WTC11 (cell line): ENCODE results near the gene PRKCQ. TPM values are rescaled to one million over a fixed set of nuclear protein-coding genes. Genes with fewer than 3 reads are reported as not detected.

Experiments used
- ATAC-seq: fragments of 200-7000 bp; cut with Tn5 transposase; 2 replicates; pipeline ENCODE4 v1.10.0; 2021; ENCODE audit warnings: mild to moderate bottlenecking, moderate library complexity
- CTCF ChIA-PET: fragments of 300-600 bp; sonication (Branson Sonifier 250); formaldehyde crosslinking; loops from one replicate; lab custom pipeline; 2021; ENCODE audit warnings: antibody characterized with exemption; lab: Charles Lee
- POLR2A ChIA-PET: fragments of 350-600 bp; sonication (Branson Sonifier 250); formaldehyde crosslinking; loops from one replicate; lab custom pipeline; 2021; ENCODE audit warnings: antibody characterized with exemption; lab: Charles Lee
- DNase-seq: peaks from one replicate; pipeline ENCODE4 v3.0.0; 2021; ENCODE audit warnings: low spot score
- H3K27ac Mint-ChIP-seq: 2 replicates; pipeline ENCODE4 v1.8.0; 2021; ENCODE audit warnings: mixed read lengths
- H3K27me3 Mint-ChIP-seq: 2 replicates; pipeline ENCODE4 v1.8.0; 2021; ENCODE audit warnings: low read depth, mild to moderate bottlenecking, moderate library complexity, mixed read lengths
- H3K36me3 Mint-ChIP-seq: 2 replicates; pipeline ENCODE4 v1.8.0; 2021; ENCODE audit warnings: mixed read lengths
- H3K4me1 Mint-ChIP-seq: 2 replicates; pipeline ENCODE4 v1.8.0; 2022; ENCODE audit warnings: mixed read lengths
- H3K4me3 Mint-ChIP-seq: 2 replicates; pipeline ENCODE4 v1.8.0; 2021; ENCODE audit warnings: mild to moderate bottlenecking, moderate library complexity, mixed read lengths
- H3K9me3 Mint-ChIP-seq: 2 replicates; pipeline ENCODE4 v1.8.0; 2021; ENCODE audit warnings: mixed read lengths
- AFF4 ChIP-seq: sonication (generic); formaldehyde crosslinking; IDR thresholded peaks from 2 replicates; pipeline ENCODE4 v1.8.1; 2023; ENCODE audit warnings: mild to moderate bottlenecking, missing genetic modification reagents, borderline replicate concordance
- E2F4 ChIP-seq: sonication (generic); formaldehyde crosslinking; IDR thresholded peaks from 2 replicates; pipeline ENCODE4 v1.8.1; 2022; ENCODE audit warnings: low read depth, mild to moderate bottlenecking, moderate library complexity, missing genetic modification reagents, borderline replicate concordance
- EMX1 ChIP-seq: fragments of 250-450 bp; sonication (Bioruptor Pico); IDR thresholded peaks from 2 replicates; pipeline ENCODE4 v1.8.0; 2021; ENCODE audit warnings: mild to moderate bottlenecking
- ERG ChIP-seq: fragments of 250-450 bp; sonication (Bioruptor Pico); IDR thresholded peaks from 2 replicates; pipeline ENCODE4 v1.8.0; 2021; ENCODE audit warnings: mild to moderate bottlenecking
- FOXJ3 ChIP-seq: sonication (generic); formaldehyde crosslinking; IDR thresholded peaks from 2 replicates; pipeline ENCODE4 v1.9.0; 2021; ENCODE audit warnings: missing genetic modification reagents, mild to moderate bottlenecking, borderline replicate concordance
- GABPB1 ChIP-seq: sonication (generic); formaldehyde crosslinking; IDR thresholded peaks from 2 replicates; pipeline ENCODE4 v1.8.1; 2023; ENCODE audit warnings: mild to moderate bottlenecking, missing genetic modification reagents
- IRF1 ChIP-seq: sonication (generic); formaldehyde crosslinking; IDR thresholded peaks from 2 replicates; pipeline ENCODE4 v1.8.0; 2023; ENCODE audit warnings: missing genetic modification reagents
- MLX ChIP-seq: sonication (generic); formaldehyde crosslinking; IDR thresholded peaks from 2 replicates; pipeline ENCODE4 v1.8.1; 2023; ENCODE audit warnings: mild to moderate bottlenecking, missing genetic modification reagents, moderate library complexity
- NFATC4 ChIP-seq: fragments of 250-450 bp; sonication (Bioruptor Pico); IDR thresholded peaks from 2 replicates; pipeline ENCODE4 v1.9.0; 2021; ENCODE audit warnings: mild to moderate bottlenecking
- NR3C1 ChIP-seq: sonication (generic); formaldehyde crosslinking; conservative IDR thresholded peaks from 2 replicates; pipeline ENCODE4 v1.8.1; 2023; ENCODE audit warnings: low read depth, mild to moderate bottlenecking, missing genetic modification reagents
- RORB ChIP-seq: fragments of 250-450 bp; sonication (Bioruptor Pico); IDR thresholded peaks from 2 replicates; pipeline ENCODE4 v1.9.0; 2021; ENCODE audit warnings: mild to moderate bottlenecking
- TCF7 ChIP-seq: sonication (generic); formaldehyde crosslinking; IDR thresholded peaks from 2 replicates; pipeline ENCODE4 v1.8.0; 2022; ENCODE audit warnings: mild to moderate bottlenecking, low read depth, missing genetic modification reagents, moderate library complexity
- TEAD1 ChIP-seq: sonication (generic); formaldehyde crosslinking; IDR thresholded peaks from 2 replicates; pipeline ENCODE4 v1.8.0; 2022; ENCODE audit warnings: mild to moderate bottlenecking, missing genetic modification reagents
- TEAD4 ChIP-seq: sonication (generic); formaldehyde crosslinking; IDR thresholded peaks from 2 replicates; pipeline ENCODE4 v1.8.0; 2022; ENCODE audit warnings: mild to moderate bottlenecking, missing genetic modification reagents
- USF2 ChIP-seq: sonication (generic); formaldehyde crosslinking; IDR thresholded peaks from 2 replicates; pipeline ENCODE4 v1.8.1; 2023; ENCODE audit warnings: mild to moderate bottlenecking, missing genetic modification reagents, moderate library complexity
- ZBTB21 ChIP-seq: sonication (generic); formaldehyde crosslinking; IDR thresholded peaks from 2 replicates; pipeline ENCODE4 v1.8.1; 2023; ENCODE audit warnings: mild to moderate bottlenecking, missing genetic modification reagents, borderline replicate concordance
- ZMAT4 ChIP-seq: fragments of 250-450 bp; sonication (Bioruptor Pico); IDR thresholded peaks from 2 replicates; pipeline ENCODE4 v1.9.0; 2021; ENCODE audit warnings: mild to moderate bottlenecking
- ZNF232 ChIP-seq: sonication (generic); formaldehyde crosslinking; IDR thresholded peaks from 2 replicates; pipeline ENCODE4 v1.8.0; 2022; ENCODE audit warnings: mild to moderate bottlenecking, missing genetic modification reagents
- ZNF263 ChIP-seq: sonication (generic); formaldehyde crosslinking; IDR thresholded peaks from 2 replicates; pipeline ENCODE4 v1.8.1; 2022; ENCODE audit warnings: low read depth, mild to moderate bottlenecking, moderate library complexity, missing genetic modification reagents
- ZNF396 ChIP-seq: fragments of 250-450 bp; sonication (Bioruptor Pico); IDR thresholded peaks from 2 replicates; pipeline ENCODE4 v1.8.0; 2021; ENCODE audit warnings: mild to moderate bottlenecking, moderate library complexity, borderline replicate concordance
- ZNF671 ChIP-seq: fragments of 250-450 bp; sonication (Bioruptor Pico); IDR thresholded peaks from 2 replicates; pipeline ENCODE4 v1.8.0; 2021; ENCODE audit warnings: mild to moderate bottlenecking
- total RNA-seq: library from RNA; stranded (reverse); gene quantifications from 3 replicates; pipeline ENCODE4 v1.2.3, GENCODE V29; 2021

The PRKCQ gene
- total RNA-seq, 1 experiment from 2014 or later, result 8.7 TPM

GRCh38 chr10:6514180-6514579, 65.9 kb downstream of the PRKCQ start:
- ChIA-PET POLR2A (no interaction called here), CTCF (no interaction called here)
- ATAC-seq, result no peak
- no peak for TF ChIP-seq ERG (CRISPR knock-in tag)
- TF ChIP-seq FOXJ3 (CRISPR knock-in tag), result no peak
- TF ChIP-seq NFATC4, result no peak
- no peak for TF ChIP-seq ZNF396 (CRISPR knock-in tag)
- TF ChIP-seq EMX1, result no peak
- no peak for TF ChIP-seq TEAD4 (CRISPR knock-in tag)
- no peak for TF ChIP-seq E2F4 (CRISPR knock-in tag)
- no peak for TF ChIP-seq ZBTB21 (CRISPR knock-in tag)
- no peaks in the 10 kb centered on the region for H3K27me3 Mint-ChIP-seq
- H3K4me1 Mint-ChIP-seq, result peaks cover 15% of the 10 kb centered on the region
- no peak for DNase-seq
- peaks cover 19% of the 10 kb centered on the region for H3K36me3 Mint-ChIP-seq
- peaks cover 16% of the 10 kb centered on the region for H3K9me3 Mint-ChIP-seq
- no peak overlapping the region for H3K4me3 Mint-ChIP-seq
- H3K27ac Mint-ChIP-seq, result no peak overlapping the region

GRCh38 chr10:6513476-6513875, 66.6 kb downstream of the PRKCQ start:
- ATAC-seq (no peak), DNase-seq (no peak)
- Mint-ChIP-seq H3K4me3 (no peak overlapping the region), H3K9me3 (peaks cover 16% of the 10 kb centered on the region), H3K36me3 (peaks cover 19% of the 10 kb centered on the region), H3K27ac (no peak overlapping the region), H3K27me3 (no peaks in the 10 kb centered on the region), H3K4me1 (peaks cover 15% of the 10 kb centered on the region)
- ChIA-PET POLR2A (no interaction called here), CTCF (no interaction called here)
- TF ChIP-seq GABPB1 (no peak), AFF4 (CRISPR knock-in tag) (no peak), IRF1 (CRISPR knock-in tag) (no peak)

- no peak overlapping the region for H3K4me3 Mint-ChIP-seq
- ATAC-seq (no peak), DNase-seq (no peak)
- H3K36me3 Mint-ChIP-seq, result peaks cover 19% of the 10 kb centered on the region
- peaks cover 15% of the 10 kb centered on the region for H3K4me1 Mint-ChIP-seq
- POLR2A ChIA-PET, result no interaction called here
- H3K27me3 Mint-ChIP-seq, result no peaks in the 10 kb centered on the region
- CTCF ChIA-PET, result no interaction called here
- no peak overlapping the region for H3K27ac Mint-ChIP-seq
- peaks cover 16% of the 10 kb centered on the region for H3K9me3 Mint-ChIP-seq
- TF ChIP-seq NR3C1 (CRISPR knock-in tag), result no peak
- no peak for TF ChIP-seq AFF4 (CRISPR knock-in tag)
- TF ChIP-seq ZMAT4, result no peak
- no peak for TF ChIP-seq ZNF263 (CRISPR knock-in tag)
- no peak for TF ChIP-seq ZNF671
- TF ChIP-seq MLX (CRISPR knock-in tag), result no peak
- TF ChIP-seq ZNF232 (CRISPR knock-in tag), result no peak
- TF ChIP-seq TEAD1 (CRISPR knock-in tag), result no peak
- no peak for TF ChIP-seq RORB (CRISPR knock-in tag)
- TF ChIP-seq USF2, result no peak
- TF ChIP-seq TCF7 (CRISPR knock-in tag), result no peak
These were observed 67.9 kb downstream of the PRKCQ start for GRCh38 chr10:6512182-6512581.
